Jurkat, Clone E6-1 (cell line): ENCODE measurements around the gene MDH2. TPM values are rescaled to one million over a fixed set of nuclear protein-coding genes. Genes with fewer than 3 reads are reported as not detected.
"Not testable (repeated sequence)": the region's sequence is repeated elsewhere in the genome, so short reads cannot be mapped to it uniquely, and the experiment has no call there.

Experiments used
- DNase-seq: peaks from one replicate; pipeline ENCODE4 v3.0.0-alpha.2; 2011; ENCODE audit warnings: low read depth, low spot score
- H3K4me3 ChIP-seq: 2 replicates; pipeline ENCODE4 v1.5.1; 2011; ENCODE audit warnings: mild to moderate bottlenecking, low read length, control low read depth, moderate library complexity
- polyA plus RNA-seq: library from polyadenylated mRNA; unstranded; fragments of >200 nt; gene quantifications from one replicate; pipeline ENCODE4 v1.2.1, GENCODE V29; 2012; ENCODE audit warnings: missing spikeins; ENCODE audit not compliant: insufficient read length, insufficient read depth

Gene MDH2
- polyA plus RNA-seq: 341 TPM

- peak; percentile 80 for DNase-seq
- peak within 1 kb of the TSS; percentile 97 for H3K4me3 ChIP-seq
These were observed at the start of gene MDH2, which contains the start of gene STYXL1 for GRCh38 chr7:76047811-76048667. Gene MDH2 (plus strand): TSS chr7:76048106. CDS start chr7:76048161, 55 bp downstream. Gene STYXL1 (minus strand): TSS chr7:76048000. CDS start chr7:76030523, 17,477 bp downstream.

GRCh38 chr7:76000566-76000965, 47.3 kb upstream of the MDH2 start:
- no peak overlapping the region for H3K4me3 ChIP-seq
- DNase-seq: no peak

- no peak overlapping the region for H3K4me3 ChIP-seq
- DNase-seq: no peak
These were observed 45.8 kb upstream of the MDH2 start for GRCh38 chr7:76002139-76002538.

- no peak for DNase-seq
These were observed 45.1 kb upstream of the MDH2 start for GRCh38 chr7:76002822-76003221.

GRCh38 chr7:76003351-76003750, 44.6 kb upstream of the MDH2 start:
- H3K4me3 ChIP-seq: no peak overlapping the region
- DNase-seq: no peak

More at GRCh38 chr7:76002822-76003221, 45.1 kb upstream of the MDH2 start:
- H3K4me3 ChIP-seq: no peak overlapping the region

- DNase-seq, H3K4me3 ChIP-seq: not testable (repeated sequence)
These were observed 42.9 kb upstream of the MDH2 start for GRCh38 chr7:76005004-76005403.

GRCh38 chr7:76008156-76008687, 39.7 kb upstream of the MDH2 start:
- no peak overlapping the region for H3K4me3 ChIP-seq
- no peak for DNase-seq

- H3K4me3 ChIP-seq: no peak overlapping the region
- DNase-seq: no peak
These were observed 38.0 kb upstream of the MDH2 start for GRCh38 chr7:76009672-76010600.

GRCh38 chr7:76011442-76011861, 36.5 kb upstream of the MDH2 start:
- no peak overlapping the region for H3K4me3 ChIP-seq
- no peak for DNase-seq

GRCh38 chr7:76016191-76016947, 31.5 kb upstream of the MDH2 start:
- no peak overlapping the region for H3K4me3 ChIP-seq
- no peak for DNase-seq

- DNase-seq, H3K4me3 ChIP-seq: not testable (repeated sequence)
These were observed 29.4 kb upstream of the MDH2 start for GRCh38 chr7:76018520-76018919.

GRCh38 chr7:76020031-76020714, 27.7 kb upstream of the MDH2 start:
- DNase-seq: peak; percentile 47

GRCh38 chr7:76022026-76022780, 25.7 kb upstream of the MDH2 start:
- no peak for DNase-seq
- H3K4me3 ChIP-seq: no peak overlapping the region

More at GRCh38 chr7:76020031-76020714, 27.7 kb upstream of the MDH2 start:
- no peak overlapping the region for H3K4me3 ChIP-seq

- no peak for DNase-seq
- no peak overlapping the region for H3K4me3 ChIP-seq
These were observed 24.9 kb upstream of the MDH2 start for GRCh38 chr7:76023002-76023401.

- DNase-seq, H3K4me3 ChIP-seq: not testable (repeated sequence)
These were observed 18.2 kb upstream of the MDH2 start for GRCh38 chr7:76029682-76030081.

- DNase-seq: no peak
- no peak overlapping the region for H3K4me3 ChIP-seq
These were observed 15.9 kb upstream of the MDH2 start for GRCh38 chr7:76031964-76032363.

GRCh38 chr7:76037310-76037709, 10.6 kb upstream of the MDH2 start:
- no peak overlapping the region for H3K4me3 ChIP-seq
- DNase-seq: no peak
